Left renal pelvis (tissue), 4 donors: Measurements from ENCODE around the gene CLDN10. TPM values are rescaled to one million over a fixed set of nuclear protein-coding genes. Genes with fewer than 3 reads are reported as not detected.

Experiments
- DNase-seq, 4 donors: peaks; one replicate each; pipeline ENCODE4 v3.0.0-alpha.2; 2013; ENCODE audit warnings: low read depth in 4 of 4, low spot score in 3 of 4
- polyA plus RNA-seq, 4 donors: library from polyadenylated mRNA; unstranded; fragments of 120-200 nt; gene quantifications; one replicate each; pipeline ENCODE4 v1.2.1, GENCODE V29; 2013; ENCODE audit not compliant: insufficient read length in 4 of 4

CLDN10 gene
- polyA plus RNA-seq, 4 donors = 3.9 to 119 (median 102) TPM

- no peak for DNase-seq
These were observed 40.9 kb downstream of the CLDN10 start for GRCh38 chr13:95593462-95593861.

- no peak for DNase-seq
These were observed 44.2 kb downstream of the CLDN10 start for GRCh38 chr13:95596701-95597100.

GRCh38 chr13:95601216-95601615 lies 48.7 kb downstream of the CLDN10 start:
- DNase-seq = no peak

- DNase-seq = no peak
These were observed 49.4 kb downstream of the CLDN10 start for GRCh38 chr13:95601906-95602305.

GRCh38 chr13:95603887-95604555 lies 51.5 kb downstream of the CLDN10 start:
- DNase-seq = no peak

GRCh38 chr13:95604556-95604915 lies 52.0 kb downstream of the CLDN10 start:
- no peak for DNase-seq

GRCh38 chr13:95605448-95606125 lies 53.1 kb downstream of the CLDN10 start:
- no peak for DNase-seq

- no peak for DNase-seq
These were observed 54.8 kb downstream of the CLDN10 start for GRCh38 chr13:95607366-95607765.

GRCh38 chr13:95608640-95609323 lies 56.3 kb downstream of the CLDN10 start:
- no peak for DNase-seq

- no peak for DNase-seq
These were observed 62.2 kb downstream of the CLDN10 start for GRCh38 chr13:95614641-95615245.

- no peak for DNase-seq
These were observed 63.0 kb downstream of the CLDN10 start for GRCh38 chr13:95615539-95615938.

- DNase-seq = no peak
These were observed 67.7 kb downstream of the CLDN10 start for GRCh38 chr13:95620030-95620824.

GRCh38 chr13:95620825-95621498 lies 68.4 kb downstream of the CLDN10 start:
- DNase-seq = no peak

- DNase-seq = no peak
These were observed 70.6 kb downstream of the CLDN10 start for GRCh38 chr13:95623141-95623540.

GRCh38 chr13:95624020-95624419 lies 71.5 kb downstream of the CLDN10 start:
- peak in 1 of 4 donors; percentile 52 for DNase-seq

- DNase-seq = no peak
These were observed 74.2 kb downstream of the CLDN10 start for GRCh38 chr13:95626768-95627167.

- DNase-seq = no peak
These were observed 75.1 kb downstream of the CLDN10 start for GRCh38 chr13:95627590-95627989.

- no peak for DNase-seq
These were observed 76.0 kb downstream of the CLDN10 start for GRCh38 chr13:95628488-95628887.

GRCh38 chr13:95629071-95629470 lies 76.6 kb downstream of the CLDN10 start:
- DNase-seq = no peak
